NCI-H1436 treated with DMSO at 0.1 percent for 48 hours (cell line): ENCODE data around the gene SH3BGR.
"Not testable (repeated sequence)": the region's sequence is repeated elsewhere in the genome, so short reads cannot be mapped to it uniquely, and the experiment has no call there.

Source experiments
- DNase-seq: peaks from one replicate; lab custom pipeline; 2025; lab: John Stamatoyannopoulos, UW

The SH3BGR gene

DNA sequence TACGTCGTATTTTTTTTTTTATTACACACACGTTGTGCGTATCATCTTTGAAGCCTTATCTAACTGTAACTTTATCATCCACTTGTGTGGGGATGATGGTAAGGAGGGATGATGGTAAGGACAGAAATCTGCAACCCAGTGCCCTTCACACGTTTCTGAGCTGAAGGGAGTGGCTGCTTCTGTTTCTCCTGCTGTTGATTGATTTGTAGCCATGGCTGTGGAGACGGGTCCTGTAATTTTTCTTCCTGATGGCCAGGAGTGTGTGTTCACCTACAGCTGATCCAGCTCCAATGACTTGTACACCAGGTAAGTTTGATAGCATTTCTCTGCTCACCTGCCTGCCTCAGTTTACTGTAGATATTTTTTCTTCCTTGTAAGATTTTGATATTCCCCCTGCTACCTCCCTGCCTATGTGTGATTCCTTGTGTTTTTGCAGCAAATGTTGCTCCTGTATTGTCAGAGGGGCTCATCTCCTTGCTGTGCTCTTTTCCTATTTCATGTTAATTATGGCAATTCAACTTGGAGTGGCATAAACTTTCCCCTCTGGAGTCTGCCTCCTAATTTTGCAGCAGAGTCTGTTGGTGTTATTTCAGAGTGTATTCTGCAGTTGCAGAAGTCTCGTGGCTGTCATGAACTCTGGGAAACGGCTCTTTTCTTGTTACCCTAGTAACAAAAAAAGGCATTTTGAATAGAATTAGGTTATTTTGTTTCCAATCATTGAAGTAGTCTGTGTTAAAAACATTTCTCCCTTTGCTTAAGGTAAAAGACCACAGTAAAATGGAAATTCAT, 64.1 kb downstream of the SH3BGR start:
- DNase-seq = no peak

DNA sequence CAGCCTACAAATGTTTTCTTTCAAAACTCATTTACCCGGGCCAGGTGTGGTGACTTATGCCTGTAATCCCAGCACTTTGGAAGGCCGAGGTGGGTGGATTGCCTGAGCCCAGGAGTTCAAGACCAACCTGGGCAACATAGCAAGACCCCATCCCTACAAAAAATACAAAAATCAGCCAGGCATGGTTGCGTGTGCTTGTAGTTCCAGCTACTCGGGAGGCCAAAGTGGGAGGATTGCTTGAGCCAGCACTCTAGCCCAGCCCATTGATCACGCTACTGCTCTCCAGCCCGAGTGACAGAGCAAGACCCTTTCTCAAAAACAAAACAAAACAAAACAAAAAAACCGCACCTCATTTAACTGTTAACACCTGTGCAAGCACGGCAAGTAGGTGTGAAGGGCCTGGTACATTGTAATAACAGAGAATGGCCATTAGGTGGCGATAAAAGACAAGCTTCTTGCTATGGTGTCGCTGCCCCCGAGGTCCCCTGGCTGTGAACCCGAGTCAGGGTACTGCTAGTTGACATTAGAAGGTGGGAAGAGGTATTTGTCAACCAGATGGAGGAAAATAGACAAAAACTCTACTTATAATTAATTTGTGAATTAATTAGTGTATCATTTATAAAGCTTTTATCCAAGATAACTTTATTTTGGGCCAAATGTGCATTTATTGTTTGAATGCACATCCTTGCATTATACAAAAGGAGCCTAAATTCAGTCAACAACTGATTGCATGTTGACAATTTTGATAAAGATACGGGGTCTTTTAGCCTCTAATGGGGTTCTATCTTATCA, 66.5 kb downstream of the SH3BGR start:
- DNase-seq = no peak

DNA sequence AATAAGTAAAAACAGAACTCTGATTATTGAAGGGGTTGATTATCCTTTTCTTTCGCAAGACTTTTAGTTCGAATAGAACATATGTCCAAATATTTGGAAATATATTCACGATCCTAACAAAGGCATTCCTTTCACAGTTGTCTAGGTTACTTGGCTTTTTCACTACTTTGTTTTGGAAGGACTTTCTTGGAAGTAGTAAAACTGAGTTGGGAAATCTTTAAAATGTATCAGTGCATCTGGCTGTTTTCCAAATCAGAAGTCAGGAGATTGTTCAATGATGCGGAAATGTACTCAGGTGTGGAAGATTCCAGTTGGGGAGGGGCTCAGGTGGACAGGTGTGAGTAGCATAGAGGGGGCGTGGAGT, 67.1 kb downstream of the SH3BGR start:
- DNase-seq = no peak

DNA sequence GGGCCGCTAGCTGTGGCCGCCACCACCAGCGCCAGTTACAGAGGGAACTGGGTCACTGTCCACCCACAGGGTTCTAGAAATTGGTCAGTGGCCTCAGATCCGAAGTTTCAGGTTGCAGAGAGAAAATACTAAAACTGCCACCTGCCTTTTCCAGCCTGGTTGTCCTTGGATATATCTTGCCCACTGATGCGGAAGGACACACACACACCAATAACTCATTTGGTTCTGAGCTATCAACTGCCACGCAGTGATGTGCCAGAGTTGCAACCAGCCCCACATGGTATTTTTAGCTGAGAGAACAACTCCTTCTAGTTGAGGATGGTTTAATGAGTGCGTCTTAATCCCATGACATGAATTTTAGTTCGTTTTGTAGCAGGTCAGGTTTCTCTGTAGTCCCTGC, 68.1 kb downstream of the SH3BGR start:
- no peak for DNase-seq

DNA sequence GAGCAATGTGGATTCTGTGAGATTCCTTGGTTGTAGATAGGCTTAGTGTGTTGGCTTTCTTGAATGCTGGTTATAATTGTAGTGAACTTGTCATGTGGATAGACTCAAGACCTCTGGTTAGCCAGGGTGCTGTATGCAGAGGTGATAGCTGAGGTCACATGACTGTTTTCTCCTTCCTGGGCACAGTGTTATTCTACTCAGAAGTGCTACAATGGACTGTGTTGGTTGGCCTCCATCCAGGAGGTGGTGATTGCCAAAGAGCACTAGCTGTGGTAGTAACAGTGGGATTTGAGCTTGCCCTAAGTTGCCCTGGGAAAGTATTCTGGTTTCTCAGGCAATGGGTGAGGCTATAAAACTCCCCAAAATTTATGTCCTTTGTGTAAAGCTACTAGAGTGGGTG, 71.6 kb downstream of the SH3BGR start:
- DNase-seq = no peak

DNA sequence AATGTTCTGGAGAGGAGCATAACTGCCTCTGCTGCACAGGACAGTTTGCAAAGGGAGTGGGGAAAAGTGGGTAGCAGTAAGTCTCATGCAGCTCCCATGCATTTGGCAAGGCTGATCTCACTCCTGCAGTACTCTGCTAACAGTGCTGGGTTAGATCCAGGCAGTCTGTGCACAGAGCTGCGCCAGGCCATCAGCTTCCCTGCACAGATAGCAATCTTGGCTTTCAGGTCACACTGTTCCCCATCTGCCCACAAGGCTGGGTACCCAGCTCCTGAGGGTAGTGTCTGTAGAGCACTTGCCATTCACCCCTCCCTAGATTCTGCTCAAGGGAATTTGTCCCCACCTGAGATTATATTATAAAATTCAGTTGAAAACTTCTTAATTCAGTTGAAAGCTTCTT, 72.1 kb downstream of the SH3BGR start:
- no peak for DNase-seq

DNA sequence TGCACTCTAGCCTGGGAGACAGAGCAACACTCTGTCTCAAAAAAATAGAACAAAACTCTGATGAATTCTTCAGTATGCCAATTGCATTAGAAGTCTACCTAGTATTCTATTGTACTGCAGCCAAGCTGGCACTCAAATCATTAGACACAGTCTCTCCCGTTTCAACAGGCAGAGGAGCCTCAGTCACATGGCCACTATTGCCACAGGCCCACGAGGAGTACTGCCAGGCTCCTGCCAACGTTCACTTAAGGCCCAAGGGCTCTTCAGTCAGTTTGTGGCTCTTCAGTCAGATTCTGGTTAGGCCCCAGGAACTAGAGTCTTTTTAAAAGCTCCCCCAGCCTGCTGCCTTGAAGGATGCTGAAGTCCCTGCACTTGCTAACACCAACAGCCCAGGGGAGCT, 73.4 kb downstream of the SH3BGR start:
- DNase-seq = no peak

DNA sequence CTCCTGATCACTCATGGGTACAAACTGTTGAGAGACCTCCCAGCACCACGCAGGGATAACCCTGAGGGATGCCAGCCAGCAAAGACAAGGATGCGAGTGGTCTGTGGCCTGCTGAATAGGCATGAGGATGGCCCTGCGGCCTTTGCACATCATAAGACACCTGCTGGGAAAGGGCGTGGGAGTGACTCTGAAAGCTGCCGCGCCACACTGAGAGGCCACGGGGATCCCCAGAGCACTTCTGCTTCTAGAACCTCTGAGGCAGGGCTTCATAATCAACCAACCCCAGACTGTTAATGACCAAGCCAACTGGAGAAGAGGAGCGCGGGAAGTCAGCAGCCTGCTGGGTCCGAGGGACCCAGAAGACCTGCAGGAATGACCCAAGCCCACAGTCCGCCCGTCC, 73.8 kb downstream of the SH3BGR start:
- no peak for DNase-seq

DNA sequence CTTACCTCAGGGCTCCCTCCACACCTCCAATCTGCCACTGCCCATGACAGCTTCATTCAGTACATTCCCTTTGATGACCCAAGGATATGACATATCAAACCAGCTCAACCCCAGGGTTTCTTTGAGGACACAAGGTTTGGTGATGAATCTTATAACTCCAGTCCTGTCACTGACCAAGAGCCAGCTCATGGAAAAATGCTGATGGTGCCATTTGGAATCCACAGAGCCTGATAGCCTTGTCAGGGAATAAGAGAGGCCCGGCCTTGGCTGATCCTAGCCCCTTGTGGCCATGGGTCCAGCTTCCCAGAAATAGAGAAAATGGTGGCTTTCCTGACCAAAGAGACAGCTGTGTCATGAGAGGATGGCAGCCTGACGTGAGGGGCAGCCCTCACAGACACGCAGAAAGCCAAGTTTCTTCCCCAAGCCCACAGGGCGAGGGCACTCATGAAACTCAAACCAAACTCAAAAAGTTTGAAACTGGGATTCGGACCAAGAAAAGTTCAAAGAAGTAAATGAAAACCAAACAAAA, 75.4 kb downstream of the SH3BGR start:
- no peak for DNase-seq

DNA sequence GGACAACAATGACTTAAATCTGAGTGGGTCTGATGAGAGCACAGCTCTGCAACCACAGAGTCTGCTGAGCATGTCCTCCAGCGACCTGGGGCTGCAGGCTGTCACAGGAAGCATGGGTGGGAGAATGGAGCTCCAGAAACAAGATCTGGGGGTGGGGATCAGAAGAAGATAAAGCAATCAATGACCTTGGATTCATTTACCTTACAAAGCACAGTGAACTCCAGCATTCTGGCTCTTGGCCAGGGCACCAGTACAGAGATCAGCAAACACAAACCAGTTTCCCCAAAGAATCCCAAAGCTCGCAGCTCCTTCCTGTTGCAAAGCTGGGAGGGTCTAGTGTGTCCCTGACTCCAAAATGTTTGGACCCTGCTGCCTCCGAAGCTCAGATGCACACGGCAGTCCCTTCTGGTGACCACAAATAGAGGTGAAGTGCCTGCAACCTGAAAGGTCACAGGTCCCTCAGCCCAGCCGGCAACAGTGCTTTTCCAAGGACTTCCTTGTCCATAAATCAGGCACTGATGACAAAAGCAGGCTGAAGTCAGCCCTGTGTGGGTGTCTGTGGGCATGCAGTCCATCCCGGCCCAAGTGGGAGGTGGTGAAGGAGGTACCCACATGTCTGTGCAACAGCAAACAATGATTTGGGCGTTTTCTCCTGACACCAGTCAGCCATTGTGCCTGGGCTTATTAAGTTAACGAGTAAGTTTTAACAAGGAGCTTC, 76.1 kb downstream of the SH3BGR start:
- no peak for DNase-seq

DNA sequence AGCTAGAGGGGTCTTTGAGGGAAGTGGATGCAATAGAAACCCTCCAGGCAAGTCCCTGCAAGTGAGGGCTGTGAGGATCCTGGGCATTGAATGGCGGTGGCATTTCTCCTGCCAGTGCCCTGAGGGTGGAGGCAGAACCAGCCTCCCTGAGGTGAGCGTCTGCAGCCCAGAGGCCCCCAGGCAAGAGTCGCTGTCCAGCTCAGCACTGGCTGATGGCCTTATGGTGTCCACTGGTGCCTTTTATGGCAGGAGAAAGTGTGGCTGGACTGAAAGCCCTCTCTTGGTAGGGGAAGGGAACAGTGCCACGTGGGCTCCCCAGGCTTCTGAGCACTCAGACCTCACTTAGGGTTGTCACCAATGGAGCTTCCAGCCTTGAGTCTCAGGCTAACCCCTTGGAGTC, 77.3 kb downstream of the SH3BGR start:
- DNase-seq = no peak

DNA sequence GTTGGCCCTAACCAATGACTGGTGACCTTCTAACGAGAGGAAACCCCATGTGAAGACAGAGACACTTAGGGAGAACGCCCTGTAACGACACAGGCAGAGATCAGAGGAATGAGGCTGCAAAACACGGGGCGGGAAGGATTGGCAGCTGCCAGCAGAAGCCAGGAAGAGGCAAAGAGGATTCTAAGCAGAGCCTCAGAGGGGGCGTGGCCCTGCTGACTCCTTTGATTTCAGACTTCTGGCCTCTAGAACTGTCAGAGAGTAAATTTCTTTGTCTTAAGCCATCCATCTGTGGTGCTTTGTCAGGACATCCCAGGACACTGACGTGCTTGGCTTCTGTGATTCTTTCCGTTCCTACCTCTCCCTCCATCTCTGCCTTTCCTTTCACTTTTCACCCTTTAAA, 79.3 kb downstream of the SH3BGR start:
- DNase-seq = no peak

DNA sequence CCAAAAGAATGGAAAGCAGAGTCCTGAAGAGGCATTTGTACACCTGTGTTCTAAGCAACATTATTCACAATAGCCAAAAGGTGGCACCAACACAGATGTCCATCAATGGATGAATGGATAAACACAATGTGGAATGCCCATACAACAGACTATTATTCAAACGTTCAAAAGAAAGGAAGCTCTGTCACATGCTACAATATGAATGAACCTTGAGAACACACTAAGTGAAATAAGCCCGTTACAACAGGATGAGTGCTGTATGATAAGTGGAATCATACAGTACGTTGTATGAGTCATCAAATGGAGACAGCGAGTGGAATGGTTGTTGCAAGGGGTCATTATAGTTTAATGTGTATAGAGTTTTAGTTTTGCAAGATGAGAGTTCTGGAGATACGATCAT, 80.1 kb downstream of the SH3BGR start:
- DNase-seq = no peak

DNA sequence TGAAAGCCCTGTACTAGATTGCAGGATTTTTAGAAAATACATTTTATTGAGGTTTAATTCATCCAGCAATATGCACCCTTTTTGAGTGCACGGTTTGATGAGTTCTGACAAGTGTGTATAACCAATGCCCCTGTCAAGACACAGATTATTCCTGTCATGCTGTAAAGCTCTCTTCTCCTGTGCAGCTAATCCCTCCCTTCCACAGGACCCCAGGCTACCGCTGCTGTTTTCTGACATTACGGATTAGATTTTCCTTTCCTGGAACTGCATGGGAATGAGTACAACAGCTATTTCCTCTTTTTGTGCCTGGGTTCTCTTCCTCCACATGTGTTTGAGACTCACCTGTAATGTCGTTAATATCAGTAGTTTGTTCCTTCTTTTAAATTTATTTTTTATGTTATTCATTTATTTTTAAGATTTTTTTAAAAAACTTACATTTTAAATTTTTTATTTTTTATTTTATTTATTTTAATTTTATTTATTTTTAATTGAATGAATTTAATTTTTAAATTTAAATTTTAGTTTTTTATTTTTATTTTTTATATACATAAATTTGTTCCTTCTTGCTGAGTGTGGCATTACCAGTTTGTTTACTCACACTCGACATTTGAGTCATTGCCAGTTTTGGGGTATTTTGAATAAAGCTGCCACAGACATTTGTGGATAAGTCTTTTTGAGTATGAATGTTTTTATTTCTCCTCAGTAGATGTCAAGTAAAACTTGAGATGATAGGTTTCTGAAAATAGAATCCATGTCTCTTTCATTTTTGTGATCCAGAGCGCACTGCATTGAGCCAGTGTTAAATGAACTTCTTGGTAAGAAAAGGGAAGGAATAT, 82.0 kb downstream of the SH3BGR start:
- DNase-seq = no peak

DNA sequence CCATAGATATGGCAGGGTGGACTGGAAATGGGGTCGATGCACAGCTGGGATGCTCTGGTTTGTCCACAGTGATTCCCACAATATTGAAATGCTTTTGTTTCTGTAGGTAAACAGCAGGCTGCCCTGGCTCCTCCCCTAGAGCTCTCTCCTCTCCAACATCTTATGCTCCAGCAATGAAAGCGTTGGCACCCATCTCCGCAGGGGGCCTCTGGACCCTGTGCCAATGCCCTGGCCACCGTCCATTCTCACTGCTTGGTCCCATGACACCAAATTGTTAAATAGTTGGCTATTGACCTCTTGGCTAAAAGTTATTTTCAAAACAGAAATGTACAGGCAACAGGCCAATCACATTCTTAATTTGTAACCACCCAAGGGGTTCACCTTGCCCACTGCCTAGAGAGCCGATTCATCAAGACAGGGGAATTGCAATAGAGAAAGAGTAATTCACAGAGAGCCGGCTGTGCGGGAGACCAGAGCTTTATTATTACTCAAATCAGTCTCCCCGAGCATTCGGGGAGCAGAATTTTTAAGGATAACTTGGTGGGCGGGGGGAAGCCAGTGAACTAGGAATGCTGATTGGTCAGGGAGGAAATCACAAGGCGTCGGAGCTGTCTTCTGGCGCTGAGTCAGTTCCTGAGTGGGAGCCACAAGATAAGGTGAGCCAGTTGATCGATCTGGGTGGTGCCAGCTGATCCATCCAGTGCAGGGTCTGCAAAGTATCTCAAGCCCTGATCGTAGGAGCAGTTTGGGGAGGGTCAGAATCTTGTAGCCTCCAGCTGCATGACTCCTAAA, 84.1 kb downstream of the SH3BGR start:
- DNase-seq = no peak

DNA sequence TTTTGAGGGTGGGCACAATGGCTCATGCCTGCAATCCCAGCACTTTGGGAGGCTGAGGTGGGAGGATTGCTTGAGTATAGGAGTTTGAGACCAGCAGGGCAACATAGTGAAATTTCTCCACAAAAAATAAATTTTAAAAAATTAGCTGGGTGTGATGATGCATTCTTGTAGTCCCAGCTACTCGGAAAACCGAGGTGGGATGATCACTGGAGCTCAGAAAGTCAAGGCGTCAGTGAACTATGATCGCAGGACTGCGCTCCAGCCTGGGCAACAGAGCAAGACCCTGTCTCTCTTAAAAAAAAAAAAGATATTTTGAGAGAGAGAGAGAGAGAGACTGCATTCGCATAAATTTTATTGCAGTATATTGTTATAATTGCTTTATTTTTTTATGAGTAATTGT, 85.1 kb downstream of the SH3BGR start:
- no peak for DNase-seq

DNA sequence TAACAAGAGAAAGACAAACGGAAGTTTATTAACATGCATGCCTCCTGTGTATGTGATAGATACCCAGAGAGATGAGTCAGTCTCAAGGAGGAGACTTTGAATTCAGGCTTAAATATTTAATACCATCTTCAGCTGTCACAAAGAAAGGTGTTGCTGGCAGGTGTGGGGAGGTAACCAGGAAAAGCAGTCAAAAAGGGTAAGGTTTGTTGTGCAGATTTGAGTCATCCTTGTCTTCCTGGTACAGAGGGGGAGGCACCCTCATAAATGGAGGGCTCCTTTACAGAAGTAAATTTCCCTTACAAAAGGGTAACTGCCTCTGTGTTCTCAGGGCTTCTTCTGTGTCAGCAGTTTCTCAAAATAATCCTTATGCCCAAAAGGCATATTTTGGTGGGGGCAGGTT, 85.8 kb downstream of the SH3BGR start:
- DNase-seq = no peak

DNA sequence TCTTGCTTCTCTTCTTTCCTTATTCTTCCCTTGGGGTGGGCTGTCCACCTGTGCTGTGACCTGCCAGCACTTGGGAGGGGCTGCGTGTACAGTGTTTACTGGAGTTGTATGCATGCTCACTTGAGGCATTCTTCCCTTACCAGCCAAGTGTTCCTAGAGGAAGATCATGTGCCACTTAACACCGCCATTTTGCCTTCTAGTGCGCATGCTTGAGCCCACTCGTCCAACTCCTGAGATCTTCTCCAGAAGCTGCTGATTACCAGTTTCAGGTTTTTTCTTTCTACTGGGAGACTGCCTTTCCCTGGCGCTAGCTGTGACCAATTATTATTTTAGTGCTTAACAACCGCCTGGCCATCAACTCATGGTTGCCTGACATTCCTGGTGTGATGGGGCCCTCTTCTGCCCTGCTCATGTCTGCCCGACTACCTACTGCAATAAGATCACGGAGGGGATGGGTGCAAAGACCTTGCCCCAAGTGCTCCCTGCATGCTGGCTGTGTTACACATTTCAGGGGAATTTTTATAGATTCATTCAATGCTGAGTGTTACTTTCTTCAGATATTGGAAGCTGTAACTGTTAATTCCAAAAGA, 86.8 kb downstream of the SH3BGR start:
- no peak for DNase-seq

DNA sequence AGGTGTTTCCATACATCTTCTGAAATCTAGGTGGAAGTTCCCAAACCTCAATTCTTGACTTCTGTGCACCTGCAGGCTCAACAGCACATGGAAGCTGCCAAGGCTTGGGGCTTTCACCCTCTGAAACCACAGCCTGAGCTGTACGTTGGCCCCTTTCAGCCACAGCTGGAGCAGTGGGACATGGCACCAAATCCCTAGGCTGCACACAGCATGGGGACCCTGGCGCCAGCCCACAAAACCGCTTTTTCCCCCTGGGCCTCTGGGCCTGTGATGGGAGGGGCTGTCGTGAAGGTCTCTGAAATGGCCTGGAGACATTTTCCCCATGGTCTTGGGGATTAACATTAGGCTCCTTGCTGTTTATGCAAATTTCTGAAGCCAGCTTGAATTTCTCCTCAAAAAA, 88.6 kb downstream of the SH3BGR start:
- DNase-seq = not testable (repeated sequence)

DNA sequence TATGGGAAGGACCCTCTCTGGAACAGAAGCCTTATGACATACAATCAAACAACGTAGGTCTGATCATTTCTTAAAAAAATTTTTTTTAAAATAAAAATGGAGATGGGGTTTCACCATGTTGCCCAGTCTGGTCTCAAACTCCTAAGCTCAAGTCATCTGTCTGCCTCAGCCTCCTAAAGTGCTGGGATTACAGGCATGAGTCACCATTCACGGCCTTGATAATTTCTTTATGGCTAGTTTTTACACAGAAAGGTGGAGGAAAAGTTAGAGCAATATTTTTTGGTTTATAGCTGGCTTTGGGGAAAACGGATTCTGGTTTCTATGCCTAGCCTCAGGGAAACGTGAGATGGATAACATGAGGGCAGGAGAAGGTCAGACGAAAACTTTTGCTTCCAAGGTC, 91.0 kb downstream of the SH3BGR start:
- DNase-seq = no peak

DNA sequence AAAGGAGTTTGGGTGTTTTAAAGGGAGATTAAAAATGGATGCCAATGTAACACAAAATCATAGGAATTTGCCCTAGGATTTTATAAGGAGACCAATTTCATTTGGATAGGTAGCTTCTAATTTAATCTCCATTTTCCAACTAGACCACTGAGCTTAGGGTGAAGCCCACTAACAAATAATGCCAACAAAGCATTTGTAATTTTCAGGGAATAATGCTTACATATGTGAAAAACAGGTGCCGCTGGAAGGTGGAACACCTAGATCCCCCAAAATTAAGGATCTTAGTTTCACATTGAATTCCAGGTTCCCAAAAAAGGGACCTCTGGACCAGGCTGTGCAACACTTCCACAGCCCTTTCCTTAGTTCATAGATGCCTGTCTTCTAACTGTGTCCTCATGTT, 94.8 kb downstream of the SH3BGR start:
- DNase-seq = no peak
